ENCODE measurements around the gene DVL2. TPM values are rescaled to one million over a fixed set of nuclear protein-coding genes. Genes with fewer than 3 reads are reported as not detected.

The DVL2 gene
- total and polyA plus RNA-seq, 2 of the 13 experiments (the other 11 are each of a cell fraction or from before 2014, with no cell fraction given): 5.7 to 38.2 TPM

DNA sequence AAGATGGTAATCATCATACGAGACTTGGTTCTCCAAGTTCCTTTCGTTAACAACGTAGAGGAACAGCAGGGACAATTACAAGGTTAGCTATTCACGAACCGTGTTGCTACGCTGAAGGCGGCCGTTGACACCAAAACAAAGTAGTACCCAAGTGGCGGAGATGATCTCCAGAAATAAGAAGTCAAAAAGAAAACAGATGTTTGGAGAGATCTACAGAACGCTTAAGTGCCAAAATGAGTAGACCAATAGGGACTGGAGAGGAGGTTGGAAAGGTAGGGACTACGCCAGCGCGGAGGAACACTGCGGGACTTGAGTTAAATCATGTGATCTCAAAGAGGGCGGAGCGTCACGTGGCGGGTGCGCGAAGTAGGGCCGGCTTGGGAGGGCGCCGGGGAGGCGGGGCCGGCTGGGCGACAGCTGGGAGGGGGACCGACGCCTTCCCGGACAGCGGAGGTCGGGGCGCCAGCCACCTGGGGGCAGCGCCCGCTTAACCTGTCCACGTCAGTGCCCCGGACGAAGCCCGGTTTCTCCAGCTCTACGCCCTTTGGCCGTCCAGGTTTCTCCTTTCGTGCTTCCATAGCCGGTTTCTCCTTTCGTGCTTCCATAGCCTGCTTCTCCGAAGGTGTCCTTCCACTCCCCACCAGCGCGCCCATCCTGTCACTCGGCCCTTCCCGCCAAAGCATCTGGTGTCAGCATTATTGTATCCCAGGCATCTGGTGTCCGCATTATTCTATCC is 8.6 kb upstream of the DVL2 start (continued):
- TF ChIP-seq, protein P1, sequence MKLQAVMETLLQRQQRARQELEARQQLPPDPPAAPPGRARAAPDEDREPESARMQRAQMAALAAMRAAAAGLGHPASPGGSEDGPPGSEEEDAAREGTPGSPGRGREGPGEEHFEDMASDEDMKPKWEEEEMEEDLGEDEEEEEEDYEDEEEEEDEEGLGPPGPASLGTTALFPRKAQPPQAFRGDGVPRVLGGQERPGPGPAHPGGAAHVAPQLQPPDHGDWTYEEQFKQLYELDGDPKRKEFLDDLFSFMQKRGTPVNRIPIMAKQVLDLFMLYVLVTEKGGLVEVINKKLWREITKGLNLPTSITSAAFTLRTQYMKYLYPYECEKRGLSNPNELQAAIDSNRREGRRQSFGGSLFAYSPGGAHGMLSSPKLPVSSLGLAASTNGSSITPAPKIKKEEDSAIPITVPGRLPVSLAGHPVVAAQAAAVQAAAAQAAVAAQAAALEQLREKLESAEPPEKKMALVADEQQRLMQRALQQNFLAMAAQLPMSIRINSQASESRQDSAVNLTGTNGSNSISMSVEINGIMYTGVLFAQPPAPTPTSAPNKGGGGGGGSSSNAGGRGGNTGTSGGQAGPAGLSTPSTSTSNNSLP (IDR thresholded peaks at IDR 0.05; ENCODE audit: low read depth, low read length): peak; percentile 81
- TF ChIP-seq SRSF4 (IDR thresholded peaks at IDR 0.05; ENCODE audit: low read depth, low read length, poor library complexity, severe bottlenecking): no peak
- TF ChIP-seq, protein P2, sequence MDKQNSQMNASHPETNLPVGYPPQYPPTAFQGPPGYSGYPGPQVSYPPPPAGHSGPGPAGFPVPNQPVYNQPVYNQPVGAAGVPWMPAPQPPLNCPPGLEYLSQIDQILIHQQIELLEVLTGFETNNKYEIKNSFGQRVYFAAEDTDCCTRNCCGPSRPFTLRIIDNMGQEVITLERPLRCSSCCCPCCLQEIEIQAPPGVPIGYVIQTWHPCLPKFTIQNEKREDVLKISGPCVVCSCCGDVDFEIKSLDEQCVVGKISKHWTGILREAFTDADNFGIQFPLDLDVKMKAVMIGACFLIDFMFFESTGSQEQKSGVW (CRISPR knock-in tag; IDR thresholded peaks at IDR 0.05; ENCODE audit: borderline replicate concordance): no peak
- TF ChIP-seq ZBTB38 (CRISPR knock-in tag; IDR thresholded peaks at IDR 0.05): peak; percentile 73; the same call in 1 of the 2 replicates
- no peak for TF ChIP-seq KDM5B (CRISPR knock-in tag; IDR thresholded peaks at IDR 0.05; ENCODE audit: borderline replicate concordance)
- TF ChIP-seq ZNF552 (CRISPR knock-in tag; IDR thresholded peaks at IDR 0.05; ENCODE audit: borderline replicate concordance): no peak
- peak; percentile 45 for TF ChIP-seq ZNF883 (CRISPR knock-in tag; IDR thresholded peaks at IDR 0.05; ENCODE audit: not compliant biosample characterization)
- no peak; the same call in 1 of the 2 replicates for TF ChIP-seq ZSCAN29 (CRISPR knock-in tag; conservative IDR thresholded peaks at IDR 0.05)
- no peak for TF ChIP-seq GATA4 (IDR thresholded peaks at IDR 0.05; ENCODE audit: borderline replicate concordance, low read depth)
- TF ChIP-seq, protein P3, sequence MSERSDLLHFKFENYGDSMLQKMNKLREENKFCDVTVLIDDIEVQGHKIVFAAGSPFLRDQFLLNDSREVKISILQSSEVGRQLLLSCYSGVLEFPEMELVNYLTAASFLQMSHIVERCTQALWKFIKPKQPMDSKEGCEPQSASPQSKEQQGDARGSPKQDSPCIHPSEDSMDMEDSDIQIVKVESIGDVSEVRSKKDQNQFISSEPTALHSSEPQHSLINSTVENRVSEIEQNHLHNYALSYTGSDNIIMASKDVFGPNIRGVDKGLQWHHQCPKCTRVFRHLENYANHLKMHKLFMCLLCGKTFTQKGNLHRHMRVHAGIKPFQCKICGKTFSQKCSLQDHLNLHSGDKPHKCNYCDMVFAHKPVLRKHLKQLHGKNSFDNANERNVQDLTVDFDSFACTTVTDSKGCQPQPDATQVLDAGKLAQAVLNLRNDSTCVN (CRISPR knock-in tag; IDR thresholded peaks at IDR 0.05; ENCODE audit: borderline replicate concordance): peak; percentile 76; the same call in 1 of the 2 replicates
- TF ChIP-seq ZNF234 (CRISPR knock-in tag; conservative IDR thresholded peaks at IDR 0.05): no peak
- TF ChIP-seq MAFG (CRISPR knock-in tag; IDR thresholded peaks at IDR 0.05): no peak
- TF ChIP-seq ZBTB3 (CRISPR knock-in tag; IDR thresholded peaks at IDR 0.05; ENCODE audit: borderline replicate concordance, low read depth): no peak; the same call in 1 of the 2 replicates
- TF ChIP-seq AKAP8 (CRISPR knock-in tag; IDR thresholded peaks at IDR 0.05): peak; percentile 78
- TF ChIP-seq ZSCAN20 (CRISPR knock-in tag; IDR thresholded peaks at IDR 0.05; ENCODE audit: borderline replicate concordance): 0 out of 2 replicates have a peak, but pooled peaks have one; percentile 53
- TF ChIP-seq ISX (CRISPR knock-in tag; conservative IDR thresholded peaks at IDR 0.05): no peak
- TF ChIP-seq NFYC (CRISPR knock-in tag; IDR thresholded peaks at IDR 0.05): peak; percentile 41; the same call in 1 of the 2 replicates
- TF ChIP-seq FOXK1 (CRISPR knock-in tag; IDR thresholded peaks at IDR 0.05; ENCODE audit: borderline replicate concordance, low read depth): peak; percentile 97
- TF ChIP-seq, protein P4, sequence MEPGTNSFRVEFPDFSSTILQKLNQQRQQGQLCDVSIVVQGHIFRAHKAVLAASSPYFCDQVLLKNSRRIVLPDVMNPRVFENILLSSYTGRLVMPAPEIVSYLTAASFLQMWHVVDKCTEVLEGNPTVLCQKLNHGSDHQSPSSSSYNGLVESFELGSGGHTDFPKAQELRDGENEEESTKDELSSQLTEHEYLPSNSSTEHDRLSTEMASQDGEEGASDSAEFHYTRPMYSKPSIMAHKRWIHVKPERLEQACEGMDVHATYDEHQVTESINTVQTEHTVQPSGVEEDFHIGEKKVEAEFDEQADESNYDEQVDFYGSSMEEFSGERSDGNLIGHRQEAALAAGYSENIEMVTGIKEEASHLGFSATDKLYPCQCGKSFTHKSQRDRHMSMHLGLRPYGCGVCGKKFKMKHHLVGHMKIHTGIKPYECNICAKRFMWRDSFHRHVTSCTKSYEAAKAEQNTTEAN (CRISPR knock-in tag; conservative IDR thresholded peaks at IDR 0.05): no peak
- no peak for TF ChIP-seq ZNF235 (CRISPR knock-in tag; IDR thresholded peaks at IDR 0.05; ENCODE audit: borderline replicate concordance)
- TF ChIP-seq ZMYM3 (CRISPR knock-in tag; IDR thresholded peaks at IDR 0.05): no peak

Data from HepG2 (cell line).